NCI-H2196 (cell line): Measurements from ENCODE around the gene MTF2.

Experiments
- DNase-seq: peaks from one replicate; lab custom pipeline; 2025; ENCODE audit not compliant: unreplicated experiment; lab: John Stamatoyannopoulos, UW

The MTF2 gene

GRCh38 chr1:93180723-93181613 is 101.9 kb downstream of the MTF2 start, which contains the start of gene CCDC18:
TSS of gene CCDC18 (plus strand) at chr1:93180724. CDS start at chr1:93183362, 2,638 bp downstream.
- DNase-seq, result no peak

- no peak for DNase-seq
Observed at GRCh38 chr1:93186667-93187066, 107.6 kb downstream of the MTF2 start.
